Hepatocyte (in vitro differentiated cells): ENCODE results near the gene PTPRT.

Experiments
- EZH2 ChIP-seq: fragments of 200-600 bp; sonication (generic); IDR thresholded peaks from 2 replicates; pipeline ENCODE4 v1.6.1; 2016; ENCODE audit warnings: antibody characterized with exemption, mild to moderate bottlenecking, borderline replicate concordance
- EZH2phosphoT487 ChIP-seq: fragments of 200-600 bp; sonication (generic); IDR thresholded peaks from one replicate; pipeline ENCODE4 v1.6.1; 2018; ENCODE audit warnings: antibody characterized with exemption, mild to moderate bottlenecking, low read depth, moderate library complexity; ENCODE audit not compliant: unreplicated experiment, severe bottlenecking
- TF ChIP-seq, protein P1 (sequence below): fragments of 200-600 bp; sonication (generic); IDR thresholded peaks from 2 replicates; pipeline ENCODE4 v1.5.1; 2016; ENCODE audit warnings: antibody characterized with exemption, mild to moderate bottlenecking; ENCODE audit not compliant: poor library complexity

DNA sequence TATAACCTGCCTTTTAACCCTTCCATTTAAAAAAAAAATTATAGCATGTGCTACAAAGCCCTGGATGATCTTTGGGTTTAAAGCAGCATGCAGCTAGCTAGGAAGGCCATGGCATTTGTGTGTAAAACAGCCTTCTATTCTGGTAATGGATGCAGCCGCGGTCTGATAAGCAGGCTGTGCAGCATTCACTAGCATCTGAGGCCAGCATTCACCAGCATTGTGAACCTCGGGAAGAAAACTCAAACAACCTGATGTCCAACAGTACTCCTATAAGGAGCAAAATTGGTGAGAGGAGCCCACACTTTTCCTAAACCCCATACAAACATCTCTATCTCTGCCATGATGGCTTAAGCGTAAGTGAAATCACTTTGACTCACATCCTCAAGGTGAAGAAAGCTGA lies 265.5 kb downstream of the PTPRT start:
- TF ChIP-seq, protein P1, sequence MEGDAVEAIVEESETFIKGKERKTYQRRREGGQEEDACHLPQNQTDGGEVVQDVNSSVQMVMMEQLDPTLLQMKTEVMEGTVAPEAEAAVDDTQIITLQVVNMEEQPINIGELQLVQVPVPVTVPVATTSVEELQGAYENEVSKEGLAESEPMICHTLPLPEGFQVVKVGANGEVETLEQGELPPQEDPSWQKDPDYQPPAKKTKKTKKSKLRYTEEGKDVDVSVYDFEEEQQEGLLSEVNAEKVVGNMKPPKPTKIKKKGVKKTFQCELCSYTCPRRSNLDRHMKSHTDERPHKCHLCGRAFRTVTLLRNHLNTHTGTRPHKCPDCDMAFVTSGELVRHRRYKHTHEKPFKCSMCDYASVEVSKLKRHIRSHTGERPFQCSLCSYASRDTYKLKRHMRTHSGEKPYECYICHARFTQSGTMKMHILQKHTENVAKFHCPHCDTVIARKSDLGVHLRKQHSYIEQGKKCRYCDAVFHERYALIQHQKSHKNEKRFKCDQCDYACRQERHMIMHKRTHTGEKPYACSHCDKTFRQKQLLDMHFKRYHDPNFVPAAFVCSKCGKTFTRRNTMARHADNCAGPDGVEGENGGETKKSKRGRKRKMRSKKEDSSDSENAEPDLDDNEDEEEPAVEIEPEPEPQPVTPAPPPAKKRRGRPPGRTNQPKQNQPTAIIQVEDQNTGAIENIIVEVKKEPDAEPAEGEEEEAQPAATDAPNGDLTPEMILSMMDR, result no peak
- no peak for TF ChIP-seq EZH2
- TF ChIP-seq EZH2phosphoT487, result no peak
